ENCODE data around the gene ITPRID1.

GRCh38 chr7:31692871-31693270, 179.0 kb downstream of the ITPRID1 start:
- no peak for TF ChIP-seq CTCF (IDR thresholded peaks at IDR 0.05 in 8 of 11, conservative IDR thresholded peaks at IDR 0.05 in 3 of 11)
- TF ChIP-seq POLR2AphosphoS5 (IDR thresholded peaks at IDR 0.05), result no peak
- TF ChIP-seq POLR2A (IDR thresholded peaks at IDR 0.05), result no peak
